Measurements from ENCODE around the gene GPC6.

Gene GPC6

DNA sequence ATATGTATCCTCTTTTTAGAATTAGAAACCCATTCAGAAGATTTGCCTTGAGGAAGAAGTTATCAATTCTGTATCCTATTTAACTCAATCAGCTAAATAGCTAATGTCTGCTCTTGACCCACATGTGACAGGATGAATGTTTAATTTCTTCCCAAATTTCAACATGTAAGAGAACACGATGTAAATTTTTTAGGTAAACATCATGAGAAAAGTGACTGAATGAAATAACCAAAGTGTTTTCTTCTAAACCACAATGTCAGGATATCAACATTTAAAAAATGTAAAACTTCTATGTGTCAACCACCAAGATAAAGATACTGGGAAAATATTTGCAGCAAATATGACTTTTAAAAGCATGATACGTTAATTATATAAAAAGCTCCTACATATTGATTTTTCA lies 950.4 kb downstream of the GPC6 start:
- no peak overlapping the region for H3K4ac ChIP-seq (ENCODE audit: low read depth in 1 of 2, low read length in 2 of 2)
- H2BK12ac ChIP-seq (ENCODE audit: low read length in 2 of 2), result no peak overlapping the region
- H3K4me1 ChIP-seq (ENCODE audit: control insufficient read depth, insufficient read depth, low read depth, low read length), result no peaks in the 10 kb centered on the region
- no peaks in the 10 kb centered on the region for H3K9me3 ChIP-seq (ENCODE audit: control insufficient read depth, low read length)
- H2BK120ac ChIP-seq (ENCODE audit: low read depth, low read length), result no peak overlapping the region
- H3K27ac ChIP-seq (ENCODE audit: low read length, poor library complexity, severe bottlenecking), result no peak overlapping the region
- no peak overlapping the region for H2BK15ac ChIP-seq (ENCODE audit: low read depth, poor library complexity, severe bottlenecking)
- no peak overlapping the region for H3K18ac ChIP-seq (ENCODE audit: low read depth in 1 of 2, low read length in 2 of 2)
- H3K9ac ChIP-seq (ENCODE audit: low read length), result no peak overlapping the region
- no CpG with 5 or more reads among the region's 2 CpGs for WGBS
- no peak overlapping the region for H2BK5ac ChIP-seq (ENCODE audit: low read depth, low read length, poor library complexity, severe bottlenecking)
- no peaks in the 10 kb centered on the region for H3K36me3 ChIP-seq (ENCODE audit: control insufficient read depth in 1 of 2, insufficient read depth in 2 of 2, low read depth in 1 of 2, low read length in 2 of 2)
- H2AK5ac ChIP-seq (ENCODE audit: low read length, severe bottlenecking), result no peak overlapping the region
- no peak overlapping the region for H4K91ac ChIP-seq (ENCODE audit: low read length)
- no peaks in the 10 kb centered on the region for H3K27me3 ChIP-seq (ENCODE audit: control insufficient read depth in 1 of 2, insufficient read depth in 1 of 2, low read length in 2 of 2)
- peak; percentile 14 for DNase-seq
- H3K23ac ChIP-seq (ENCODE audit: low read length in 2 of 2), result no peak overlapping the region
- H2AFZ ChIP-seq (ENCODE audit: low read depth, low read length), result no peak overlapping the region
- H3K4me3 ChIP-seq (ENCODE audit: insufficient read depth in 1 of 2, low read depth in 1 of 2, low read length in 2 of 2), result no peak overlapping the region
- no peak overlapping the region for H3K14ac ChIP-seq (ENCODE audit: low read length in 2 of 2)
- no peak overlapping the region for H4K8ac ChIP-seq (ENCODE audit: low read length)
- no peak overlapping the region for H3K4me2 ChIP-seq (ENCODE audit: low read length, poor library complexity, severe bottlenecking)
- no peaks in the 10 kb centered on the region for H3K79me1 ChIP-seq (replicated peaks; ENCODE audit: low read length, poor library complexity, severe bottlenecking)

DNA sequence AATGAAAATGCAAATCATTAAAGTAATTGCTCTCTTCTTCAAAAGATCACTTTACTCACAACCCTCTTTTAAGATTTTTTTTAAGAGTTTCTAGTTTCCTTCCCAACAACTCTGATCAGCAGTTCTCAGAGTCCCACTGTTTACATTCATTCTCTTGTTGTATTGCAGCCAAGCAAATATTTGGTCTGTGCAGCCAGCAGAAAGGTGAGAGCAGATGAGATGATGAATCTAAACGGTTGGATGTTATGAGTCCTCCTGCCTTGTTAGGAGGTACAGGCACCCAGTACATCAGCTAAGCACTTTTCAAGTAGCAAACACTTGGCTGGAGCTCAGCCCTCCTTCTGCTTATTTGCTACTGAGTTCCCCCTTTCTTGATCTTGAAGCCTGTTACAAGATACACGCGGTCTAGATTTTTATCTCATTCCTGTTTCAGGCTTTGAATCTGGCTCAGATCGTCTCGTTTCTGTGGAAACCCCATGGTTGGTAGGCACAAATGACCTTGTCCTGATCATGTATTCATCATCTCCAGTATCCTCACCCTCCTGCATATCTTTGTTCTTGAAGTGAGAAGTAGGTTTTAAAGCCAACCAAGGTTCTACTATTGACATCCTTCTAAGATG lies 952.1 kb downstream of the GPC6 start:
- 86% methylated on average over 5 of the region's 5 CpGs for WGBS
- peak overlapping the region; percentile 14 to 18 for H3K18ac ChIP-seq (ENCODE audit: low read depth in 1 of 2, low read length in 2 of 2)
- H3K9ac ChIP-seq (ENCODE audit: low read length), result no peak overlapping the region

DNA sequence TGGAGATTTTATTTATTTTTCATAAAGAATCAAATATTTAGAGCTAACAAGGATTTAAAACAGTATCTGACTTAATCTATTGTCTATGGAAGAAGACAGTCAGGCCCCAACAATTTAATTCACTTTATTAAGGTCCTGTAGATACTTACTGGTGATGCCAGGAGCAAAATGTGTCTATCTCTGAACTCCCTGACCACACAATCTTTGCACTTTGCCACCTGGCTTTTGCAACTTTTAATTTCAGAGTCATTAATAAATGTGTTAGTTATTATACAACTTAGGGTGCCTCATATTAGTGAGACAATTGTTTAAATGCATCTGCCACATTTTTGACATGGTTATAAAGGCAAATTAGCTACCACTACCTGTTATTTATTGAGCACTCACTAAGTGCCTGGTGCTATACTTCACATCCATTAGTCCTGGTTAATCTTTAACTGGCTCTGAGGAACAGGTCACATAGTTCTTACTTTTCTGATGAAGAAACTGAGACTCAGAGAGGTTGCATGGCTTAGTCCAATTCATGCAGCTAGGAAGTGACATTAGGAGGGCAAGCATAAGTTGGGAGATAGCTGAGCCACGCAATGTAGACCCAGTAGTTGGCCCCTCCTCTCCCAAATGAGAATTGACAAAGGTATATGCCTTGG lies 955.0 kb downstream of the GPC6 start:
- Histone ChIP-seq H3K9ac (ENCODE audit: low read length) (no peak overlapping the region), H3K14ac (ENCODE audit: low read length in 2 of 2) (no peak overlapping the region), H4K91ac (ENCODE audit: low read length) (no peak overlapping the region), H3K4ac (ENCODE audit: low read depth in 1 of 2, low read length in 2 of 2) (peak overlapping the region in 1 of 2 experiments; percentile 29), H3K9me3 (ENCODE audit: control insufficient read depth, low read length) (no peaks in the 10 kb centered on the region), H2BK5ac (ENCODE audit: low read depth, low read length, poor library complexity, severe bottlenecking) (no peak overlapping the region), H3K4me3 (ENCODE audit: insufficient read depth in 1 of 2, low read depth in 1 of 2, low read length in 2 of 2) (no peak overlapping the region), H3K18ac (ENCODE audit: low read depth in 1 of 2, low read length in 2 of 2) (no peak overlapping the region), H2AFZ (ENCODE audit: low read depth, low read length) (no peak overlapping the region), H3K4me2 (ENCODE audit: low read length, poor library complexity, severe bottlenecking) (no peak overlapping the region), H2AK5ac (ENCODE audit: low read length, severe bottlenecking) (no peak overlapping the region), H3K36me3 (ENCODE audit: control insufficient read depth in 1 of 2, insufficient read depth in 2 of 2, low read depth in 1 of 2, low read length in 2 of 2) (no peaks in the 10 kb centered on the region), H3K27me3 (ENCODE audit: control insufficient read depth in 1 of 2, insufficient read depth in 1 of 2, low read length in 2 of 2) (no peaks in the 10 kb centered on the region), H2BK15ac (ENCODE audit: low read depth, poor library complexity, severe bottlenecking) (no peak overlapping the region), H4K8ac (ENCODE audit: low read length) (no peak overlapping the region), H3K79me1 (replicated peaks; ENCODE audit: low read length, poor library complexity, severe bottlenecking) (no peaks in the 10 kb centered on the region), H2BK120ac (ENCODE audit: low read depth, low read length) (no peak overlapping the region), H3K23ac (ENCODE audit: low read length in 2 of 2) (no peak overlapping the region), H2BK12ac (ENCODE audit: low read length in 2 of 2) (no peak overlapping the region), H3K27ac (ENCODE audit: low read length, poor library complexity, severe bottlenecking) (no peak overlapping the region), H3K4me1 (ENCODE audit: control insufficient read depth, insufficient read depth, low read depth, low read length) (no peaks in the 10 kb centered on the region)
- WGBS, result 100% methylated on average over 1 of the region's 1 CpG
- no peak for DNase-seq

More for the DNA sequence above, 952.1 kb downstream of the GPC6 start:
- Histone ChIP-seq H2AFZ (ENCODE audit: low read depth, low read length) (no peak overlapping the region), H3K4ac (ENCODE audit: low read depth in 1 of 2, low read length in 2 of 2) (no peak overlapping the region), H3K14ac (ENCODE audit: low read length in 2 of 2) (no peak overlapping the region), H3K36me3 (ENCODE audit: control insufficient read depth in 1 of 2, insufficient read depth in 2 of 2, low read depth in 1 of 2, low read length in 2 of 2) (no peaks in the 10 kb centered on the region), H3K9me3 (ENCODE audit: control insufficient read depth, low read length) (no peaks in the 10 kb centered on the region), H2AK5ac (ENCODE audit: low read length, severe bottlenecking) (no peak overlapping the region), H4K91ac (ENCODE audit: low read length) (no peak overlapping the region), H2BK120ac (ENCODE audit: low read depth, low read length) (no peak overlapping the region), H3K27me3 (ENCODE audit: control insufficient read depth in 1 of 2, insufficient read depth in 1 of 2, low read length in 2 of 2) (no peaks in the 10 kb centered on the region), H2BK12ac (ENCODE audit: low read length in 2 of 2) (peak overlapping the region in 1 of 2 experiments; percentile 37), H3K23ac (ENCODE audit: low read length in 2 of 2) (no peak overlapping the region), H2BK15ac (ENCODE audit: low read depth, poor library complexity, severe bottlenecking) (no peak overlapping the region), H4K8ac (ENCODE audit: low read length) (no peak overlapping the region), H3K27ac (ENCODE audit: low read length, poor library complexity, severe bottlenecking) (no peak overlapping the region), H3K4me1 (ENCODE audit: control insufficient read depth, insufficient read depth, low read depth, low read length) (no peaks in the 10 kb centered on the region), H3K4me3 (ENCODE audit: insufficient read depth in 1 of 2, low read depth in 1 of 2, low read length in 2 of 2) (no peak overlapping the region), H3K79me1 (replicated peaks; ENCODE audit: low read length, poor library complexity, severe bottlenecking) (no peaks in the 10 kb centered on the region), H3K4me2 (ENCODE audit: low read length, poor library complexity, severe bottlenecking) (no peak overlapping the region), H2BK5ac (ENCODE audit: low read depth, low read length, poor library complexity, severe bottlenecking) (no peak overlapping the region)
- peak; percentile 16 for DNase-seq

DNA sequence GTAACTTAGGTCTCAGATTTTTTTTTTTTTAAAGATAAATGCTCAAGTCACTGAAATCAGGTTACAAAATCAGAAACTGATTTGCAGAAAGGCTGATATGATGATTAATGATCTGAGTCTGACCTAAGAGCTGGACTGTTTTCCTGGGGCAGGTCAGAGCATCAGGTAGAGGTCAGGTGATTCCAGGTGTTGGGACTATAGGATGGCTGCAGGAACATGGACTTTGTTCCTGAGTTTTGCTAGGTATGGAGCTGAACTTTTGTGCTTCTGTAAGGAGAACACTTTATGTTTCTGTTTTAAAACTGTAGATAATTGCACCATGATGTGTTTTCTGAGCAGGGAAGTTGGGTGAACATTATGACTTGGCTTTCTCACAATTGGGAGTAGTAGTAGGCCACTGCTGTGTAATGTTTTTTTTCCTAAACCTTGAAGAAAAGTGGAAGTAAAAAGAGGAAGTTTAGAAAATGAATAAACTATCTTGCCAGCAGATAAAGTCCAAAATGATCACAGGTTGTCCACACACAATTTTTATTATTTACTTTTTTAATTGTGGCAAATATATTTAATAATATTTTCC lies 955.7 kb downstream of the GPC6 start:
- DNase-seq, result no peak

More for the DNA sequence above, 955.7 kb downstream of the GPC6 start:
- Histone ChIP-seq H3K27me3 (ENCODE audit: control insufficient read depth in 1 of 2, insufficient read depth in 1 of 2, low read length in 2 of 2) (no peaks in the 10 kb centered on the region), H3K9ac (ENCODE audit: low read length) (no peak overlapping the region), H3K27ac (ENCODE audit: low read length, poor library complexity, severe bottlenecking) (no peak overlapping the region), H2BK15ac (ENCODE audit: low read depth, poor library complexity, severe bottlenecking) (no peak overlapping the region), H2BK120ac (ENCODE audit: low read depth, low read length) (no peak overlapping the region), H3K4ac (ENCODE audit: low read depth in 1 of 2, low read length in 2 of 2) (no peak overlapping the region), H3K4me2 (ENCODE audit: low read length, poor library complexity, severe bottlenecking) (no peak overlapping the region), H3K4me3 (ENCODE audit: insufficient read depth in 1 of 2, low read depth in 1 of 2, low read length in 2 of 2) (no peak overlapping the region), H3K18ac (ENCODE audit: low read depth in 1 of 2, low read length in 2 of 2) (no peak overlapping the region), H2BK12ac (ENCODE audit: low read length in 2 of 2) (no peak overlapping the region), H3K14ac (ENCODE audit: low read length in 2 of 2) (no peak overlapping the region), H3K4me1 (ENCODE audit: control insufficient read depth, insufficient read depth, low read depth, low read length) (no peaks in the 10 kb centered on the region), H3K9me3 (ENCODE audit: control insufficient read depth, low read length) (no peaks in the 10 kb centered on the region), H2BK5ac (ENCODE audit: low read depth, low read length, poor library complexity, severe bottlenecking) (no peak overlapping the region), H2AFZ (ENCODE audit: low read depth, low read length) (no peak overlapping the region), H3K79me1 (replicated peaks; ENCODE audit: low read length, poor library complexity, severe bottlenecking) (no peaks in the 10 kb centered on the region), H3K36me3 (ENCODE audit: control insufficient read depth in 1 of 2, insufficient read depth in 2 of 2, low read depth in 1 of 2, low read length in 2 of 2) (no peaks in the 10 kb centered on the region), H4K91ac (ENCODE audit: low read length) (no peak overlapping the region), H3K23ac (ENCODE audit: low read length in 2 of 2) (no peak overlapping the region), H4K8ac (ENCODE audit: low read length) (no peak overlapping the region), H2AK5ac (ENCODE audit: low read length, severe bottlenecking) (no peak overlapping the region)

Data from mesenchymal stem cell (in vitro differentiated cells and primary cell).